ENCODE data around the gene ERC1.

The ERC1 gene

DNA sequence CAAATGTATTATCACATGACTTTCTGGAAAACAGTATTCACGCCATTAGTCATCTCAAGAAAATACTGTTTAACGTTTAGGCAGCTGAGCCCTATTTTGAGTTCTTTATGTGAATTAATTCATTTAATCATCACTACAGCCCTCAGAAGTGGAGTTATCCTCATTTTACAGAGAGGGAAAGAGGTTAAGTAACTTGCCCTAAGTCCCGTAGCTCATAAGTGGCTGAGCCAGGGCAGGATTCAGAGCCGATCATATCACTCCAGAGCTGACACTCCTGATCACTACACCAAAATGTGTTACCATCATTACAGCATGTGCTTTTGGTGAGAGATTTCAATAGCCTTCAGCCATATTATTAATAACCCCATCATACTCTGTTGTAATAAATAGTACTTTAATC lies 392.7 kb downstream of the ERC1 start:
- no peak for TF ChIP-seq CTCF (IDR thresholded peaks at IDR 0.05; ENCODE audit: borderline replicate concordance, insufficient read depth, low read depth, low read length)

DNA sequence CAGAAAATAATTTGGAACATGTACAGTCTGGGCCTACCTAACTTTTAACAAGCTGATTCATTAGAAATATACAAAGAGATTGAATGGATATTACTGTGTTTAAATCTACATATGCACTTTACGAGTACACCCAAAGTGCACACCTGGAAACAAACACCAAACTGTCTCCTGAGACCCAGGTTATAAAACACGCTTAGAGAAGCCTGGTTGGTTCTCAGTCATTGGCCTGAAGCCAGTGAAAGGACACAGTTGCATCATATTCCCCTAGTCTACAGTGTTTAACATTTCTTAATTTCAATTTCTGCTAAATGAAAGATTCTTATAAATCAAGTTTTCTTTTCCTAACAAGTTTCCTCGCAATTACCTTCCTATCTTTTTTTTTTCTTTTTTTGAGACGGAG lies 393.9 kb downstream of the ERC1 start:
- no peak for TF ChIP-seq CTCF (IDR thresholded peaks at IDR 0.05; ENCODE audit: borderline replicate concordance, insufficient read depth, low read depth, low read length)
- H3K4me3 ChIP-seq (ENCODE audit: low read depth, low read length) = no peak overlapping the region

More for the DNA sequence above, 392.7 kb downstream of the ERC1 start:
- H3K4me3 ChIP-seq (ENCODE audit: low read depth, low read length) = no peak overlapping the region

DNA sequence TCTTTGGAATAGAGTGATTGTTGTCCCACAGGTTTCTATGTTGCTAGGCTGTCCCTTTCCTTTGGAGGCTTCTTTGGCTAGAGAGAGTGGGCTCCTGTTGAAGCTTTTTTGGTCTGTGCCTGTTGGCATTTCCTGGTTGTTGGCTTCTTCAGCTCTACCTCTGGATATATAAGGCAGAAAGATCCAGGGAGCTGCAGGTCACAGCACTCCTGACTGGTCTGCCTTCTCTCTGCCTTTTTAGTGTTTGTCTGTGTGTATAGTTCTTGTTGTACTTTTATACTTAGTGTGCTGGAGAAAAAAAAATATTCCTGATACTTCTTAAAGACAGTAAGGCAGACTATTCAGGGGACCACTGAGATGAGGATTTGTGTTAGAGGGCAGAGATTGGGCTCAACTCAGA lies 400.7 kb downstream of the ERC1 start:
- TF ChIP-seq CTCF (IDR thresholded peaks at IDR 0.05; ENCODE audit: borderline replicate concordance, insufficient read depth, low read depth, low read length) = no peak
- no peak overlapping the region for H3K4me3 ChIP-seq (ENCODE audit: low read depth, low read length)

DNA sequence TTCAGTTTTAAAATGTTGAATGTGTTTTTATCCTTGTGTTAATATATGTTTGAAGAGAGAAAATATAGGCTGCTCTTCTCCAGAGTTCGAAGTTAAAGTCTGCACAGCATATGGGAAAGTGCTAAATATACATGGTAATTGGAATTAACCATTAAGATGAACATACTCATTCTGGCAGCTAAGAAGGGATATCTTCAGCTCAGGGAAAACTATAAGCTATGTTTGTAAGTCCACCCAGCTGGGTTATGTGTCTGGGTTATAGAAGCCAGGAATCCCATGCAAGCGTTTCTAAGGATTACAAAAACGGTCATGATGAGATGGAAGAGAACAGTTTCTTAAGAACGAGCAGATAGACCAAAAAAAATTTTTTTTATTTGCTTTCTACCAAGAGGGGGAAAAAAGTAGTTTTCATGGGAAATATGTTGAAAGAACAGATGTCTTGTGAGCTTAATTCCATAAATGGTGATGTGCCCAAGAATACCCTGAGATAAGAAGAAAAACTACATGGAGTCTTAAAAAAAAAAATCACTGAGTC lies 404.5 kb downstream of the ERC1 start:
- no peak for TF ChIP-seq CTCF (IDR thresholded peaks at IDR 0.05; ENCODE audit: borderline replicate concordance, insufficient read depth, low read depth, low read length)
- no peak overlapping the region for H3K4me3 ChIP-seq (ENCODE audit: low read depth, low read length)

GRCh38 chr12:1398673-1399072 lies 407.6 kb downstream of the ERC1 start:
- TF ChIP-seq CTCF (IDR thresholded peaks at IDR 0.05; ENCODE audit: borderline replicate concordance, insufficient read depth, low read depth, low read length) = no peak
- no peak overlapping the region for H3K4me3 ChIP-seq (ENCODE audit: low read depth, low read length)

GRCh38 chr12:1401891-1402290 lies 410.9 kb downstream of the ERC1 start:
- no peak for TF ChIP-seq CTCF (IDR thresholded peaks at IDR 0.05; ENCODE audit: borderline replicate concordance, insufficient read depth, low read depth, low read length)
- no peak overlapping the region for H3K4me3 ChIP-seq (ENCODE audit: low read depth, low read length)

DNA sequence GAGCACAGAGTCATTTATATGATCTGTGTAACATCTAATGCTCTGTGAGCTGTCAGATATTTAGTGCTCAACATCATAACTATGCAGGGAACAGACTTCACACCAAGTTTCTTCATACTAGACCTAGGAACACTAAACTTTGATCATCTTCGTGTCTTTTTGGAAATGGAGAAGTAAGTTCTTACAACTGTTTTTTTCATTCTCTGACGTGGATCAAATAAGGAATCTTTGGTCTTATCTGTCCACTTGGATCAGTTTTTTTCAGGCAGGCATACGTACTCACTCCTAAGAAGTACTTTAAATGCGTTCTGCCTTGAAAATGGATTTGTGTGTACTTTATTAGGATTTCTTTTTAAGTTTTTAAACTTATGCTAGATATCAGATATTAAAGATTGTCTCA lies 412.4 kb downstream of the ERC1 start:
- H3K4me3 ChIP-seq (ENCODE audit: low read depth, low read length) = no peak overlapping the region
- no peak for TF ChIP-seq CTCF (IDR thresholded peaks at IDR 0.05; ENCODE audit: borderline replicate concordance, insufficient read depth, low read depth, low read length)

All from GM12875 (cell line).